Measurements from ENCODE around the gene TIMM44. TPM values are rescaled to one million over a fixed set of nuclear protein-coding genes. Genes with fewer than 3 reads are reported as not detected.
A peak's percentile ranks its signal among the peaks of the same experiment; 100 is the strongest.

TIMM44 gene
- total RNA-seq = 10 to 100 TPM; 60.1 to 91.3 (median 77.1) TPM

GRCh38 chr19:7943444-7944176 lies at the start of gene TIMM44:
TIMM44 (minus strand) TSS chr19:7943666; CDS start chr19:7943651, 15 bp downstream.
- 0% methylated on average over 54 to 55 of the region's 56 CpGs for WGBS, 2 donors
- Histone ChIP-seq H3K4me3 (peak within 1 kb of the TSS; percentile 69 to 86 (median 84)), H3K27ac (peak within 1 kb of the TSS; percentile 95 to 99 (median 98)), H3K27me3 (no peaks in the 10 kb centered on the region), H3K9me3 (no peaks in the 10 kb centered on the region), H3K4me1 (peaks cover 0 to 47% (median 6%) of the 10 kb centered on the region in 4 donors), H3K36me3 (peaks cover 0 to 27% (median 7%) of the 10 kb centered on the region in 3 donors)
- TF ChIP-seq POLR2A (IDR thresholded peaks at IDR 0.05) = peak; percentile 29 to 76
- peak; percentile 96 to 98 for TF ChIP-seq EP300 (IDR thresholded peaks at IDR 0.05)
- TF ChIP-seq CTCF (IDR thresholded peaks at IDR 0.05) = no peak
- peak; percentile 97 to 98 for DNase-seq (ENCODE audit: low spot score in 2 of 2)

GRCh38 chr19:7992575-7992974 lies 49.1 kb upstream of the TIMM44 start:
- H3K9me3 ChIP-seq = no peaks in the 10 kb centered on the region
- peaks cover 0 to 66% (median 8%) of the 10 kb centered on the region in 4 donors for H3K4me1 ChIP-seq
- no peaks in the 10 kb centered on the region for H3K27me3 ChIP-seq
- WGBS, 2 donors = 73 to 82% methylated on average over 10 of the region's 10 CpGs
- no peak overlapping the region for H3K4me3 ChIP-seq
- TF ChIP-seq POLR2A (IDR thresholded peaks at IDR 0.05) (no peak), CTCF (IDR thresholded peaks at IDR 0.05) (no peak), EP300 (IDR thresholded peaks at IDR 0.05) (no peak)
- DNase-seq (ENCODE audit: low spot score in 2 of 2) = no peak
- peaks cover 0 to 47% (median 11%) of the 10 kb centered on the region in 3 donors for H3K36me3 ChIP-seq
- H3K27ac ChIP-seq = peak overlapping the region in 1 of 4 donors; percentile 77

GRCh38 chr19:7989071-7989575 lies 45.7 kb upstream of the TIMM44 start:
- Histone ChIP-seq H3K27ac (peak overlapping the region in 3 of 4 donors; percentile 5 to 67 (median 65)), H3K4me3 (no peak overlapping the region), H3K9me3 (no peaks in the 10 kb centered on the region), H3K36me3 (peaks cover 0 to 68% (median 11%) of the 10 kb centered on the region in 3 donors), H3K27me3 (no peaks in the 10 kb centered on the region), H3K4me1 (peaks cover 0 to 82% (median 21%) of the 10 kb centered on the region in 4 donors)
- TF ChIP-seq EP300 (IDR thresholded peaks at IDR 0.05) (no peak), POLR2A (IDR thresholded peaks at IDR 0.05) (no peak), CTCF (IDR thresholded peaks at IDR 0.05) (no peak)
- DNase-seq (ENCODE audit: low spot score in 2 of 2) = no peak
- 79 to 89% methylated on average over 12 of the region's 12 CpGs for WGBS, 2 donors

- Histone ChIP-seq H3K9me3 (no peaks in the 10 kb centered on the region), H3K27ac (peak overlapping the region in 3 of 4 donors; percentile 9 to 67 (median 65)), H3K4me3 (no peak overlapping the region), H3K4me1 (peaks cover 0 to 81% (median 21%) of the 10 kb centered on the region in 4 donors), H3K27me3 (no peaks in the 10 kb centered on the region), H3K36me3 (peaks cover 0 to 76% (median 11%) of the 10 kb centered on the region in 3 donors)
- TF ChIP-seq POLR2A (IDR thresholded peaks at IDR 0.05) (no peak), EP300 (IDR thresholded peaks at IDR 0.05) (no peak), CTCF (IDR thresholded peaks at IDR 0.05) (no peak)
- 70 to 73% methylated on average over 5 of the region's 5 CpGs for WGBS, 2 donors
- DNase-seq (ENCODE audit: low spot score in 2 of 2) = no peak
Observed at GRCh38 chr19:7988307-7988706, 44.8 kb upstream of the TIMM44 start.

All from tibial nerve (tissue), 4 donors.